Panc1 (cell line): ENCODE measurements around the gene TBC1D3E. TPM values are rescaled to one million over a fixed set of nuclear protein-coding genes. Genes with fewer than 3 reads are reported as not detected.
"Not testable (repeated sequence)": the region's sequence is repeated elsewhere in the genome, so short reads cannot be mapped to it uniquely, and the experiment has no call there.

Experiments
- ATAC-seq: fragments of 200-7000 bp; cut with Tn5 transposase; 2 replicates; pipeline ENCODE4 v1.9.1; 2020; ENCODE audit warnings: mild to moderate bottlenecking, moderate library complexity
- Bru-seq: library from RNA; stranded (reverse); fragments of 400-500 nt; gene quantifications from one replicate; lab custom pipeline; 2021; lab: Mats Ljungman, UMichigan
- BruChase-seq, 2 experiments: library from RNA; stranded (reverse); fragments of 400-500 nt; gene quantifications; one replicate each; lab custom pipeline; 2021; lab: Mats Ljungman, UMichigan
- BruUV-seq: library from RNA; stranded (reverse); fragments of 400-500 nt; replicated peaks from 2 replicates; lab custom pipeline; 2021; lab: Mats Ljungman, UMichigan
- CTCF ChIA-PET: fragments of 300-600 bp; sonication (Branson Sonifier 250); formaldehyde crosslinking; loops from one replicate; lab custom pipeline; 2022; ENCODE audit warnings: antibody characterized with exemption; lab: Charles Lee
- POLR2A ChIA-PET: fragments of 300-600 bp; sonication (Branson Sonifier 250); formaldehyde crosslinking; loops from one replicate; lab custom pipeline; 2022; ENCODE audit warnings: antibody characterized with exemption; lab: Charles Lee
- DNase-seq: peaks from one replicate; pipeline ENCODE4 v3.0.0-alpha.2; 2010; ENCODE audit warnings: low read depth, low spot score
- H3K27ac ChIP-seq: 2 replicates; pipeline ENCODE4 v1.5.1; 2011; ENCODE audit warnings: mild to moderate bottlenecking, low read length, inconsistent platforms
- H3K27me3 ChIP-seq: fragments of 200-500 bp; sonication (Bioruptor generic); 2 replicates; pipeline ENCODE4 v1.6.0; 2014; ENCODE audit warnings: low read length, inconsistent platforms; ENCODE audit not compliant: control insufficient read depth, insufficient read depth
- H3K36me3 ChIP-seq: fragments of 200-500 bp; sonication (Bioruptor generic); 2 replicates; pipeline ENCODE4 v1.5.1; 2014; ENCODE audit warnings: inconsistent platforms, mild to moderate bottlenecking, low read length, moderate library complexity; ENCODE audit not compliant: control insufficient read depth, insufficient read depth
- H3K4me1 ChIP-seq: 2 replicates; pipeline ENCODE4 v1.5.1; 2011; ENCODE audit warnings: inconsistent platforms, mild to moderate bottlenecking, low read length, moderate library complexity; ENCODE audit not compliant: control insufficient read depth, insufficient read depth
- H3K4me3 ChIP-seq, 2 experiments: 2 replicates each; pipeline ENCODE4 v1.5.1; 2011 to 2012; ENCODE audit warnings: low read depth in 2 of 2, low read length in 2 of 2, mild to moderate bottlenecking in 2 of 2, inconsistent platforms in 1 of 2, moderate library complexity in 1 of 2
- H3K9me3 ChIP-seq: fragments of 200-500 bp; sonication (Bioruptor generic); 2 replicates; pipeline ENCODE4 v1.5.1; 2014; ENCODE audit warnings: low read depth, mild to moderate bottlenecking, inconsistent platforms, low read length, moderate library complexity; ENCODE audit not compliant: control insufficient read depth, insufficient read depth
- in situ Hi-C: cut with HindIII; loops from 2 replicates; pipeline ENCODE4 v1.10.0; 2016; ENCODE audit warnings: low sequenced_read_pairs, low pct_unique_long_range_greater_than_20kb
- intact Hi-C: fragments of 100-400 bp; cut with micrococcal nuclease; formaldehyde crosslinking; loops from one replicate; pipeline ENCODE4 v1.10.0; 2022; ENCODE audit not compliant: unreplicated experiment
- long read RNA-seq: library from polyadenylated mRNA; unstranded; transcript quantifications from one replicate; pipeline ENCODE4 v2.0.0, GENCODE V29; 2021; ENCODE audit not compliant: unreplicated experiment
- polyA plus RNA-seq: library from polyadenylated mRNA; unstranded; fragments of >200 nt; gene quantifications from one replicate; pipeline ENCODE4 v1.2.1, GENCODE V29; 2012; ENCODE audit warnings: missing spikeins; ENCODE audit not compliant: insufficient read length
- total RNA-seq: library from RNA; stranded (reverse); gene quantifications from one replicate; pipeline ENCODE4 v1.2.1, GENCODE V29; 2021; ENCODE audit not compliant: unreplicated experiment

TBC1D3E gene
- total RNA-seq = not detected
- not detected for polyA plus RNA-seq
- percentile 16 among the genes with signal in this experiment for Bru-seq, nascent RNA
- percentile 17 among the genes with signal in this experiment for BruChase-seq, experiment 1, labeled RNA remaining after a 2-hour chase
- not detected for BruChase-seq, experiment 2, labeled RNA remaining after a 6-hour chase
- long read RNA-seq = 0 reads

DNA sequence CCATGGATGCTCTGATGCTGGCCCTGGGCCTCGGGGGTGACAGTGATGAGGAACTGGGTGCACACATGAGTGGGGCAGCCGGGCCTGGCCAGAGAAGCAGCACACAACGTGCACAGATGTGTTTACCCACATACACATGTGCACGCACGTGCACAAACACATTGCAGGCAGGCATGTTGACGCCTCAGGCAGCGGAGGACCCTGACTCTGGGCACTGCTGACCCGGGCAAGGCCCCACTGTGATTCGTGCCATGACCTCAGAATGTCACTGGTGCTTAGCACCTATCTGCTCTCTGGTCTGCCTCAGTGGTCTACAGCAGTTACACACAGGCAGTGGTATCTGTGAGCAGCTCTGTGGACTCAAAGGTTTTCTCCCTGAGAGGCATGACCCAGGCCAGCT lies at the start of gene TBC1D3E:
TBC1D3E (plus strand) TSS at position 301 of the 400 bp plus-strand sequence. CDS start 1,545 bp downstream, outside the sequence.
- ATAC-seq, DNase-seq, intact Hi-C loops, H3K4me3 ChIP-seq, in situ Hi-C loops, BruUV-seq, H3K27ac ChIP-seq, POLR2A ChIA-PET, H3K4me1 ChIP-seq, CTCF ChIA-PET, H3K27me3 ChIP-seq, H3K9me3 ChIP-seq, H3K36me3 ChIP-seq: not testable (repeated sequence)

DNA sequence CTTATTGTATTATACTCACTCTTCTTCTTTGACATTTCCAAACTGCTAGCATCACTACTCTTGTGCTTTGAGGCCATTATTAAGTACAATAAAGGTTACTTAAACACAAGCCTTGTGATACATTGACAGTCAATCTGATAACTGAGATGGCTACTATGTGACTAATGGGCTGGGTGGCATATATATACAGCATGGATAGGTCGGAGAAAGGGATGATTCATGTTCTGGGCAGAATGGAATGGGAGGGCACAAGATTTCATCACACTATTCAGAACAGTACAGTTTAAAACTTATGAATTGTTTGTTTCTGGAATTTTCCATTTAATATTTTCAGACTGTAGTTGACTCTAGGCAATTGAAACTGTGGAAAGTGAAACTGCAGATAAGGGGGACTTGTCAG lies 40.4 kb upstream of the TBC1D3E start:
- H3K27me3 ChIP-seq, in situ Hi-C loops, intact Hi-C loops, BruUV-seq, H3K27ac ChIP-seq, H3K36me3 ChIP-seq, H3K4me3 ChIP-seq, CTCF ChIA-PET, H3K9me3 ChIP-seq, POLR2A ChIA-PET, H3K4me1 ChIP-seq, DNase-seq: not testable (repeated sequence)
- peak; percentile 74; the same call in 1 of the 2 replicates for ATAC-seq

DNA sequence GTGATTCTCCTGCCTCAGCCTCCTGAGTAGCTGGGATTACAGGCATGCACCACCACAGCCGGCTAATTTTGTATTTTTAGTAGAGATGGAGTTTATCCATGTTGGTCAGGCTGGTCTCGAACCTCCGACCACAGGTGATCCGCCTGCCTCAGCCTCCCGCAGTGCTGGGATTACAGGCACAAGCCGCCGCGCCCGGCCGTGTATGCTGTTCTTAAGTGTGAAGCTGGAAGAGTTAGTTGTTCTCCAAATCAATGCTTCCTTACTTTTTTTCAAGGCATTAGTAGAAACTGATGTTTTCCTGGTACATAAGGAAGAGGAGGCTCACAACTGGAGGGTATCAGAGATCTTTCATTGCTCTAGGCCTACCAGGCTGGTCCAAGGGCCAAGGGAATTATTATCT lies 39.6 kb upstream of the TBC1D3E start:
- BruUV-seq, in situ Hi-C loops, H3K27me3 ChIP-seq, CTCF ChIA-PET, POLR2A ChIA-PET, H3K36me3 ChIP-seq, ATAC-seq, DNase-seq, H3K27ac ChIP-seq, H3K4me3 ChIP-seq, H3K4me1 ChIP-seq, H3K9me3 ChIP-seq, intact Hi-C loops: not testable (repeated sequence)

DNA sequence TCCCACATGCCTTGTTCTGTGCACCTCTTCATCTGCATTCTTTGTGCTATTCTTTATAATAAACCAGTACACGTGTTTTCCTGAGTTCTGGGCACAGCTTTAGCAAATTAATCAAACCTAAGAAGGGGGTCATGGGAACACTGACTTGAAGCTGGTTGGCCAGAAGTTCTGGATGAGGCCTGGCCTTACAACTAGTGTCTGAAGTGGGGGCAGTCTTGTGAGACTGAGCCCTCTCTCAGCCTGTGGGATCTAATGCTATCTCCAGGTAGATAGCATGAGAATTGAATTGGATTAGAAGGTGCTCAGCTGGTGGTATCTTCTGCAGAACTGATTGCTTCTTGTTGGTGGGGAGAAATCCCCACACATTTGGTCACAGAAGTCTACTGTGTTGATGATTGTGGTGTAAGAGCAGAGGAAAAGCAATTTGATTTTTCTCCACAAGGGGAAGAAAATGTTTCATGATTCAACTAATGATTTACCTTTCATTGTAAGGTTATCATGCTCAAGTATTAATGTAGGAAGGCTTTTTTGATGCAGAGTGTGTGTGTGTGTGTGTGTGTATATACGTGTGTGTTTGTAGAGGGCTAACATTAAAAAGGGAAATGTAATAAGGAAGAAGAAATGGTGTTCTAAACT lies 33.6 kb upstream of the TBC1D3E start:
- CTCF ChIA-PET, H3K36me3 ChIP-seq, POLR2A ChIA-PET, H3K4me1 ChIP-seq, H3K4me3 ChIP-seq, ATAC-seq, BruUV-seq, DNase-seq, intact Hi-C loops, H3K27ac ChIP-seq, H3K9me3 ChIP-seq, H3K27me3 ChIP-seq, in situ Hi-C loops: not testable (repeated sequence)

DNA sequence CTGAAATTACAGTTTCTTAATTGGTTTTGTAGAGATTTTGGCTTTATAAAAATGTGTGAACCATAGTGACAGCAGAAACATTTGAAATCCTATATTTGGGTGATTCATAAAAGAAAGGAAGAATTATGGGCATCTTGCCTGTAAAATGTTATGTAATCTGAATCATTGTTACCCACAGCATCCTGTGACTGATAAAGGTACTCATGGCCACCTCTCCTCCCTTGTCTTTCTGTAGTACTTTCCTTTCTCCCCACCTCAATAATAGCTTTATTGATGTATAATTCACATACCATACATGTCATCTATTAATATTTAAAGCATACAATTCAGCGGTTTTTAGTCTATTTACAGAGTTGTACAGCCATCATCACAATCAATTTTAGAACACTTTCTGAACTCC lies 28.5 kb upstream of the TBC1D3E start:
- H3K27ac ChIP-seq, H3K4me1 ChIP-seq, POLR2A ChIA-PET, H3K36me3 ChIP-seq, intact Hi-C loops, H3K27me3 ChIP-seq, in situ Hi-C loops, CTCF ChIA-PET, H3K9me3 ChIP-seq, DNase-seq, BruUV-seq, H3K4me3 ChIP-seq, ATAC-seq: not testable (repeated sequence)

DNA sequence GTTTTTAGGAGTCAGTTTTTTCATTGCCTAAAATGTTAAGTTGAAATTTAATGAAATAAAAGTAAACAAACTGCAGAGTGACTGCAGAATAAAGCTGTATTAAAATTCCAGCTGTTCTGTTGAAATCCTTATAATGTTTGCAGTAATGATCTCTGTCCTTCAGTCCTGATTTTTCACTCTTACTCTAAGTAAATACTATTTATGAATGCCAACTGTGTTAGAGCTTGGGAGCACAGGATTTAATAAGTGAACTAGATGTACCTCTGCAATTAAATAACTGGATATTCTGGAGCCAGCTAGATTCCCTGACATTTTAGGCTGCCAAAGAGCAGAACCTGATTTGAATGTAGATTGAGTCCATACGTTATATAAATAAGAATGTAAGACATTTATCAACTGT lies 7.9 kb upstream of the TBC1D3E start:
- H3K4me1 ChIP-seq, H3K27ac ChIP-seq, CTCF ChIA-PET, DNase-seq, H3K4me3 ChIP-seq, H3K9me3 ChIP-seq, H3K36me3 ChIP-seq, H3K27me3 ChIP-seq, in situ Hi-C loops, BruUV-seq, POLR2A ChIA-PET, intact Hi-C loops, ATAC-seq: not testable (repeated sequence)

DNA sequence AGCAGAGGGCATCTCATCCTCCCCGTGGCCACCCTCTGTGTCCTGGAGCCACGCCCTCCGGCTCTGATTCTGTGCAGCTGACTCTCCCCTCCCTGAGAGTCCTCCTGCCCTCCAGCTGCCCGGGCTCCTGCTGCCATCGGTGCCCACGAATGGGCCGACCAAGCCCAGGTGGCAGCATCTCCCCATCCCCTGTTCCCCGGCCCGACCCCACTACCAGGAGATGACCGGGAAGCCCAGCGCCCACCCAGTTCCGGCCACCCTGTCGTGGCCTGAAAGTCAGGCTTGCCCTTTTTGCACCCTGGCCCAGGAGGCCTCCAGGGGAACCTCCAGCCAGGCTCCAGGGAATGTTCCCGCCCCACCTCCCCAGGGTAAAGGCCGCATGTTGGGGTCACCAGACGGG lies 7.1 kb downstream of the TBC1D3E start:
- intact Hi-C loops, in situ Hi-C loops, POLR2A ChIA-PET, H3K27me3 ChIP-seq, DNase-seq, H3K27ac ChIP-seq, H3K9me3 ChIP-seq, H3K4me3 ChIP-seq, CTCF ChIA-PET, H3K36me3 ChIP-seq, H3K4me1 ChIP-seq, ATAC-seq, BruUV-seq: not testable (repeated sequence)
